Midbrain (tissue), 1 donor: ENCODE data around the gene SOX8.
"Not testable (repeated sequence)": the region's sequence is repeated elsewhere in the genome, so short reads cannot be mapped to it uniquely, and the experiment has no call there.

ENCODE experiments used
- DNase-seq: peaks from one replicate; lab custom pipeline; 2025; lab: John Stamatoyannopoulos, UW

The SOX8 gene

DNA sequence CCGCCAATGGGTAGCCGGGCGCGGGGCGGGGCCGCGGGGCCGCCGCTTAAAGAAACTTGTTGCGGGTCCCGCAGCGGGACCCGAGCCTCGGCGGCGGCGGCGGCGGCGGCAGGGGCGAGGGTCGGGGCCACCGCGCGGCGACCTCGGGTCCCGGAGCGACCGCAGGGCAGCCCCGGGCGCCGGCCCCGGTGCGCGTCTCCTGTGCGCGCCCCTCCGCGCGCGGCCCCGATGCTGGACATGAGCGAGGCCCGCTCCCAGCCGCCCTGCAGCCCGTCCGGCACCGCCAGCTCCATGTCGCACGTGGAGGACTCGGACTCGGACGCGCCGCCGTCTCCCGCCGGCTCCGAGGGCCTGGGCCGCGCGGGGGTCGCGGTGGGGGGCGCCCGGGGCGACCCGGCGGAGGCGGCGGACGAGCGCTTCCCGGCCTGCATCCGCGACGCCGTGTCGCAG is at the start of gene SOX8:
Gene SOX8 (plus strand): TSS at position 76 of the 450 bp plus-strand sequence. CDS start 153 bp downstream, at position 229.
- DNase-seq, result no peak

DNA sequence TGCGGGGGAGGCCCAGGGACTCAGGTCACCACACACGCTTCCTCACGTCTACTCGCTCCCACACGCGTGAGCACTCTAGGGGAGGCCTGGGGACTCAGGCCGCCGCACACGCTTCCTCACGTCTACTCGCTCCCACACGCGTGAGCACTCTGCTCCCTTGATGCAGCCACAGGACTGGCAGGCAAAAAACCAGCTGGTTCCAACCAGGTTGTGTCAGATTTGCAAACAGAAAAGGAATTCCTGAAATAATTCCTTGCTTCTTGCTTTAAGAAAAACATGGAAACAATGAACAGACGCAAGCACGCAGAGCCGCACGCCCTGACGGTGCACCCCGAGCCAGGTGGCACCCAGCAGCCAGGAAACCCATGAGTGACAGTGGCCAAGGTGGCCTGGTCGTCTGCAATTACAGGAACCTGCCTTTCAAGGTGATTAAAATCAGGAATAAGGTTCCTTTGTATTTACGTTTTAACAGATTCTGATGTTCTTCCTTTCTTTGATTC is 48.7 kb upstream of the SOX8 start:
- no peak for DNase-seq

DNA sequence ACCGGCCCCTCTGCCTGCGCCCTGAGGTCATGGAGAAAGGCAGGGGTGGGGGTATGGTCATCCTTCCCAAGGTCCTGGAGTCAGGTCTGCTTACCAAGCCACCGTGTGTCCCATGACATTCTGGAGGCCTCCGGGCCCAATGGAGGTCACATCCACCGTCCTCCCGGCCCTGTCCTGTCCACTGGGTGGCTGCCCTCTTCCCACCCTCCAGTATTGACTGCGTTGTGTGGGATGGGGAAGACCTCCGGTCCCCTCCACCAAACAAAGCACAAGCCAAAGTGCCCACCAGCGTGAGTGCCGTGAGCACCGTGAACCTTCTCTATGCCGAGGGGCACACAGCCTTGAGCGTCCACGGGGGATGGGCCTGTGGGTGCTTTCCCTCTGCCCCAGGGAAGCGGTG is 48.0 kb upstream of the SOX8 start:
- no peak for DNase-seq

DNA sequence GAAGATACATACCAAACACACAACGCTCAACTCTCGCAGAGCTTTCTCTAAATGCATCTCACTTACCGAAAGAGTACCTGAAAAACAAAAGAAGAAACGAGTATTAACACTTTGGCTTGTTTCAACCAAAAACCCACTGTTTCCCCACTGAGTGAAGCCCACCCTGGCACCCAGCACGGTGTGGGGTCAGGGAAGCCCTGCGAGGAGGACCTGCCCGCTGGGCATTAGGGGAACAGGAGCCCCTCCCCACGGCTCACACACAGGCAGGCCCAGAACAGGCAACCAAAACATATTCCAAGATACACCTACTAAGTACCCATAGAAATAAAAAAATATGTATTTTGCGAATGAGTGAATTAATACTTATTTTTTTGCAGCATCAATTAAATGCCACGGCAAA is 47.4 kb upstream of the SOX8 start:
- no peak for DNase-seq

DNA sequence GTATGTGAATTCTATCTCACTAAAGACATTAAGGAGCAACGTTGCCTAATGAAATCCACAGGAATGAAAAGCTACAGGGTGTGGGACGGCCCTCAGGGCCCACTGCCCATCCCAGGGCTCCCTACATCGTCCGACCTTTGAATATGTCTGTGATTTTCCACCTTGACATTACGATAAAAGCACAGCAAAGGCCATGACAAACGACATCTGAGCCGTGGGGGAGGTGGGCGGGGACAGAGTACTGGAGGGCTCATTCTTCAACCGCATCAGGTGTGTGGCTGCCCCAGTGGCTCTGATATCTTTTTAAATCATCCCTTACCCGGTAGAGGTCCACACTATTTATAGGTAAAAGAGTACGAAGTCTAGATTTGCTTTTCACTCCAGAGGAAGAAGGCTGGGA is 45.9 kb upstream of the SOX8 start:
- DNase-seq, result no peak

DNA sequence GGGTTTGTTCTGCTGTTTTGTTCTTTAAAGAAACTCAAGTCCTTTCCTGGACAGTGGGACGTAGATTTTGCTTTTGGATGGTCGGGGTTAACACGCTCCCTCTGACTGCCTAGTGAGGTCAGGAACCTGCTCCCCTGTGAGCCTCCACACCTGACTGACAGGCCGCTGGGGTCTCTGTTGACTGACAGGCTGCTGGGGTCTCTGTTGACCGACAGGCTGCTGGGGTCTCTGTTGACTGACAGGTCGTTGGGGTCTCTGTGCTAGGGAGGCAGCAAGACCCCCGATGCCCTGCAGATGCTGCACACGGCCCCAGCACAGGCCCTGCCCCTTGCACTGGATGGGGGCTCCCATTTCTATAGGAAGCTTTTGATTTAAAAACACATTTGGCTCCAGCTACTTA is 44.3 kb upstream of the SOX8 start:
- DNase-seq, result no peak

DNA sequence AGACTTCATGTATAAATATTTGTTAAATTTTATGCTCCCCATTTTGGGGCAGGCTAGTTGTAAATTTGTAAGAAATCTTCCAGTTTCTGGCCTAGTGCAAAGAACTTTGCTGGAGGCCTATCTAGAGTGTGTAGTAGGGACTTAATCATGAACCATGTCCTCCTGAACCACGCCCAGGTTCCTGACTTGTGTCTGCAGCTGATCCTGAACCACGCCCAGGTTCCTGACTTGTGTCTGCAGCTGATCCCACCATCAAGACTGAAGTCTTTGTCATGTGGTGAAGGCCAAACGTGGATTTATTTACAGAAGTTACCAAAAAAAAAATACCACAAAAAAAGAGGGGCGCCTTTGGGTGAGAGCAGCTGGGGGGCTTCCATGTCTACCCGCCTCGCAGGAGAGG is 43.8 kb upstream of the SOX8 start:
- DNase-seq, result no peak

DNA sequence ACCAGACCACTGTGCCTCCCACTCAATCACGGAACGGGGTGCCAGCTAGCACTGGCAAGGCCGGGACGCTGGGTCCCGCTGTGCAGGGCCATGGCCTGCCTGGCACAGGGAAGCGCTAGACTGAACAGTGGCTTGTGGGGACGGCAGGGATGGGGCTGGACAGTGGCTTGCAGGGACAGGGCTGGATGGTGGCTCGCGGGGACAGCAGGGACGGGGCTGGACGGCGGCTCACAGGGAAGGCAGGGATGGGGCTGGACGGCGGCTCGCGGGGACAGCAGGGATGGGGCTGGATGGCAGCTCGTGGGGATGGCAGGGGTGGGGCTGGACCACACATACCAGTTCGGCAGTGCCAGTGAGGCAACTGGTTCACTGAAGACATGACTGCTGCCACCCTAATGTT is 43.4 kb upstream of the SOX8 start:
- DNase-seq, result no peak

DNA sequence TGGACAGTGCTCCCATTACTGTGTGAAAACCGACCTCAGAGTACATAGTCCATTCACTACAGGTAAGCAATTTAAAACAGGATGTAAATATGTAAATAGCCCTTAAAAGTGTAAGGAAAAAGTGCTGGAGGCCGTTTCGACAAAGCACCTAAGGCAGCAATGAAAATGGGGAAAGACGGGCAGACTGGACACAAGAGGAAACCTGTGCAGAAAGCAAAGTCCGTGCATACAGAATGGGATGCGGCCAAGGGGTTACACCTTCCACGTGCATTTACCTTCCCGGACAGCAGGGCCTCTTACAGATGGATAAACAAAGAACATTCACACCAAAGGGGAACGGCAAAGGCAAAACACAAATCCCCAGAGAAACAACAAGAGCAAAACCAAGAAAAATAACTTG is 42.8 kb upstream of the SOX8 start:
- DNase-seq, result no peak

DNA sequence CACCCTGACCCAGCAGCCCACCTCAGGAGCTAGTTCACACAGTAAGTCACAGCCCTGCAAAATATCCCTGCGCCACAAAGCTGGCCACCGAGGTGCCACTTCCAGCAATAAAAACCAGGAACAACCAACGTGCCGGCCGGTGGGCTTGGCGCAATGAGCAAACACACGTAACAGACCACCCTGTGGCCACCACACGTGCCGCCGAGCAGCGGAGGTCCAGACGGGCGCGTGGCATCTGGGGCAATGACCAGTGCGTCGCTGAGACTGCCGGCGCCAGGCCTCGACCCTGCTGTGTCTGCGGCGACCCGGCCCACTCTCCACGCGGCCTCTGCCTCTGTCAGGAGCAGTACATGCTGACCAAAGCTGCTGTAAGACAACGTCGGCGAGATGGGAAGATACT is 42.3 kb upstream of the SOX8 start:
- DNase-seq, result no peak

DNA sequence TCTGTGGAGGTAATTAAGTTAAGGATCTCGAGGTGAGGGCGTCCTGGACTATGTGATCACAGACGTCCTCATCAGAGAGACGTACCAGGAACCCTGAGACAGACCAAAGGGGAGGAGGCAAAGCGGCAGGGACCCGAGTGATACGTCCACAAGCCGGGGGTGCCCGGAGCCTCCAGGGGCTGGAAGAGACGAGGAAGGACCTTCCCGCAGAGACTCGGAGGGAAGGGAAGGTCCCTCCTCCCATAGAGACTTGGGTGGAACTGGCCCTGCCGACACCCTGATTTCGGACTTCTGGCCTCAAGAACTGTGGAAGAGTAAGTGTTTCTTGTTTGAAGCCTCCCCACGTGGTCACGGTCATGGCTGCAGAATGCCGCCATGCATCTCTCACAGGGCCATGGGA is 41.6 kb upstream of the SOX8 start:
- no peak for DNase-seq

DNA sequence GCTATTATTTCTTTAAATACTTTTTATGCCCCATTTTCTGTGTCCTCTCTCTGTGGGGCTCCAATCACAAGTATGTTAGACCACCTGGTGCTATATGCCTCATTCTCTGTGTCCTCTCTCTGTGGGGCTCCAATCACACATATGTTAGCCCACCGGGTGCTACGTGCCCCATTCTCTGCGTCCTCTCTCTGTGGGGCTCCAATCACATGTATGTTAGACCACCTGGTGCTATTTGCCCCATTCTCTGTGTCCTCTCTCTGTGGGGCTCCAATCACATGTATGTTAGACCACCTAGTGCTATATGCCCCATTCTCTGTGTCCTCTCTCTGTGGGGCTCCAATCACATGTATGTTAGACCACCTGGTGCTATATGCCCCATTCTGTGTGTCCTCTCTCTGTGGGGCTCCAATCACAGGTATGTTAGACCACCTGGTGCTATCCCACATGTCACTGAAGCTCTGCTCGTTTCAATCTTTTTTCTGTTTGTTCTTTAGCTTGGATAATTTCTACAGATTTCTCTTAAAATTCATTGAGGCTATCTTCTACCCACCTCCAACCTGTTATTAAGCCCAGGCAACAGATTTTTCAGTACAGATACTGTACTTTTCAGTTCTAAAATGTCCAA is 39.0 kb upstream of the SOX8 start:
- no peak for DNase-seq

DNA sequence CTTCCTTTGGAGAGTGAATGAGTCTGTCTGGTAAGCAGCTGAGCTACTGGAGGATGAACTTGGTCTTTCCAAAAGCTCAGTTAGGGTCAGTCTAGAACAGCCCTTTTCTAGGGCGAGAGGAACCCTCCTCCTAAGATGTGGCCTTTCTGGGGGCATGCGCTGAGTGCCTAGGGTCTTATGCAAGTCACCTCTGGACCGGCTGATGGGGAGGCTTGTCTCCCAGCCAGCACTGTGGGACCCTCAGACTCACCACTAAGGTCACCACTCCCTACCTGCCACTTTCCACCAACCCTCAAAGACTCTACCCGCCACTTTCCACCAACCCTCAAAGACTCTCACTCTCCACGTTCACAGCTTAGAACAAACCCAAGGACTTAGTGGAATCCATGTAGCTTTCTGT is 37.6 kb upstream of the SOX8 start:
- no peak for DNase-seq

DNA sequence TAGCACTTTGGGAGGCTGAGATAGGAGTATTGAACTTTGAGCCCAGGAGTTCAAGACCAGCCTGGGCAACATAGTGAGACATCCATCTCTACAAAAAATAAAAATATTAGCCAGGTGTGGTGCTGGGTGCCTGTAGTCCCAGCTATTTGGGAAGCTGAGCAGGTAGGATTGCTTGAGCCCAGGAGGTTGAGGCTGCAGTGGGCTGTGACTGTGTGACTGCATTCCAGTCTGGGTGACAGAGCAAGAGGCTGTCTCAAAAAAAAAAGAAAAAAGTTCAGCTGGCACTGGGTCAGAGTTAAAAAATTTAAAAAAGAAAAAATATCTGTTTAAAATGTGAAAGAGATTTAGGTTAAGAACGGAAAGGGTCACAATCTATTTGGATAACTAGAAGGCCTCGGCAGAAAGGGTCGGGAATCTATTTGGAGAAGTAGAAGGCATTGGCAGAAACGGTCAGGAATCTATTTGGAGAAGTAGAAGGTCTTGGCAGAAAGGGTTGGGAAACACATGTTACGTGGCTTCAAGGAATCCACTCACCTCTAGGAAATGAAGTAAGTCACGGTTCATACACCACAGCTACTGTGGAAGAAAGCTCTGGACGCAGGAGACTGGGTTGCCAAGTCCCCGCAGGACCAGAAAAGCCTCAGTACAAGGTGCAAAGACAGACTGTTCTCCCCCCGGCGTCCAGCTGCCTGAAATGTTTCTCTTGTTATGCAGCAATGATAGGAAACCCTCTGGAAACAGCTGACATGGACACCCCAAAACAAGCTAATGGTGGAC is 36.1 kb upstream of the SOX8 start:
- no peak for DNase-seq

DNA sequence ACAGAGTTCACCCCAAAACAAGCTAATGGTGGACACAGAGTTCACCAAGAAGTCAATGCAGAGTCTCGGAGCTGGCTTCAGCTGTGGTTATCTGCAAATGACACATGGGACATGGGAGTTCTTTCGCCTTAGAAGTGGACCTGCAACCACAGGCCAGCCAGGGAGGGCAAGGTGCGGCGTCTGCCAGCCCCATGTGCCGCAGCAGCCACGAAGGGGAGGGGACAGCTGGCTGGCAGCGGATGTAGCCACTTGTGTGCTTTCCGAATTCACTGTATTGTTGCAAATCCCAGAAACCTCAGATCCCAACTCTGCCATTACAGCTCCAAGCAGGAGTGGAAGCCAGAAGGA is 35.5 kb upstream of the SOX8 start:
- DNase-seq, result no peak

DNA sequence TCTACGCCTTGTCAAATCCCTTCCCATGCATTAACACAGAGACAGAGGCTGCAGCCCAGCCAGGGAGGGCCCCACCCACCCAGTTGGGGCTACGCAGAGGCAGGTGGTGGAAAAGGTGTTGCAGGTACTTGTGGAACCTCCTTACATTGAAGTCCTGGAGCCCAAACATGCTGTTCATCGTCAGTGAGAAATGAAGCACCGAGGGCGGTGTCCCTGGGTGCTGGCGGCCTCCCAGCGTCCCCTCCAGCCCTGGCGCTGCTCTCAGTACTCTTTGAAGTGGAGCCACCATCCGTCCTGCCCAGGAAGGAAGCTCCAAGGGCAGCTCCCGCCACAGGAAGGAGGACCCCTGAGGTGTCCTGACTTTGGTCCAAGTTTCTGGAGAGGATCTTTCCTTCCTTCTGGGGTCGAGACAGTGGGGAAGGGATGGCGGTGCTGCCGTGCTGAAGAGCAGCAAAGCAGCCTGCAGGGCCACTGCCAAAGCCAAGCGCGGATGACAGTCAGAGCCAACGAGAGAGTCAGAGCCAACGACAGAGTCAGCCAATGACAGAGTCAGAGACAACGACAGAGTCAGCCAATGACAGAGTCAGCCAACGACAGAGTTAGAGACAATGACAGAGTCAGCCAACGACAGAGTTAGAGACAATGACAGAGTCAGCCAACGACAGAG is 34.2 kb upstream of the SOX8 start:
- no peak for DNase-seq

DNA sequence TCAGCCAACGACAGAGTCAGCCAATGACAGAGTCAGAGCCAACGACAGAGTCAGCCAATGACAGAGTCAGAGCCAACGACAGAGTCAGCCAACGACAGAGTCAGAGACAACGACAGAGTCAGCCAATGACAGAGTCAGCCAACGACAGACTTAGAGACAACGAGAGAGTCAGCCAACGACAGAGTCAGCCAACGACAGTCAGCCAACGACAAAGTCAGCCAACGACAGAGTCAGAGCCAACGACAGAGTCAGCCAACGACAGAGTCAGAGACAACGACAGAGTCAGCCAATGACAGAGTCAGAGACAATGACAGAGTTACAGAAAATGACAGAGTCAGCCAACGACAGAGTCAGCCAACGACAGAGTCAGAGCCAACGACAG is 33.7 kb upstream of the SOX8 start:
- DNase-seq, result not testable (repeated sequence)

DNA sequence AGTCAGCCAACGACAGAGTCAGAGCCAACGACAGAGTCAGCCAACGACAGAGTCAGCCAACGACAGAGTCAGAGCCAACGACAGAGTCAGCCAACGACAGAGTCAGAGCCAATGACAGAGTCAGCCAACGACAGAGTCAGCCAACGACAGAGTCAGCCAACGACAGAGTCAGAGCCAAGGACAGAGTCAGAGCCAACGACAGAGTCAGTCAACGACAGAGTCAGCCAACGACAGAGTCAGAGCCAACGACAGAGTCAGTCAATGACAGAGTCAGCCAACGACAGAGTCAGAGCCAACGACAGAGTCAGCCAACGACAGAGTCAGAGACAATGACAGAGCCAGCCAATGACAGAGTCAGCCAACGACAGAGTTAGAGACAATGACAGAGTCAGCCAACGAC is 32.8 kb upstream of the SOX8 start:
- DNase-seq, result not testable (repeated sequence)

DNA sequence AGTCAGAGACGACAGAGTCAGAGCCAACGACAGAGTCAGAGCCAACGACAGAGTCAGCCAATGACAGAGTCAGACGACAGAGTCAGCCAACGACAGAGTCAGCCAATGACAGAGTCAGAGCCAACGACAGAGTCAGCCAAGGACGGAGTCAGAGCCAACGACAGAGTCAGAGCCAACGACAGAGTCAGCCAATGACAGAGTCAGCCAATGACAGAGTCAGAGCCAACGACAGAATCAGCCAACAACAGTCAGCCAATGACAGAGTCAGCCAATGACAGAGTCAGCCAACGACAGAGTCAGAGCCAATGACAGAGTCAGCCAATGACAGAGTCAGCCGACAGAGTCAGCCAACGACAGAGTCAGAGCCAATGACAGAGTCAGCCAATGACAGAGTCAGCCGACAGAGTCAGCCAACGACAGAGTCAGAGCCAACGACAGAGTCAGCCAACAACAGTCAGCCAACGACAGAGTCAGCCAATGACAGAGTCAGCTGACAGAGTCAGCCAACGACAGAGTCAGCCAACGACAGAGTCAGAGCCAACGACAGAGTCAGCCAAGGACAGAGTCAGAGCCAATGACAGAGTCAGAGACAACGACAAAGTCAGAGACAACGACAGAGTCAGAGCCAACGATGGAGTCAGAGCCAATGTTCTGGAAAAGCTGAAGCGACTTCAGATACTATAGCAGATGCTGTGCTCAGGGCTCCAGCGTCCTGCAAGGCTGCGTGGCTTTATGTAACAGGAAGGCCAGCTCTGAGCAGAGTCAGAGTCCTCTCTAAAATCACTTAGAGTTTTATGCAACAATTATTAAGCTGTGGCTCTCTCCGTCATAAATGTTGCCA is 30.6 kb upstream of the SOX8 start:
- not testable (repeated sequence) for DNase-seq

DNA sequence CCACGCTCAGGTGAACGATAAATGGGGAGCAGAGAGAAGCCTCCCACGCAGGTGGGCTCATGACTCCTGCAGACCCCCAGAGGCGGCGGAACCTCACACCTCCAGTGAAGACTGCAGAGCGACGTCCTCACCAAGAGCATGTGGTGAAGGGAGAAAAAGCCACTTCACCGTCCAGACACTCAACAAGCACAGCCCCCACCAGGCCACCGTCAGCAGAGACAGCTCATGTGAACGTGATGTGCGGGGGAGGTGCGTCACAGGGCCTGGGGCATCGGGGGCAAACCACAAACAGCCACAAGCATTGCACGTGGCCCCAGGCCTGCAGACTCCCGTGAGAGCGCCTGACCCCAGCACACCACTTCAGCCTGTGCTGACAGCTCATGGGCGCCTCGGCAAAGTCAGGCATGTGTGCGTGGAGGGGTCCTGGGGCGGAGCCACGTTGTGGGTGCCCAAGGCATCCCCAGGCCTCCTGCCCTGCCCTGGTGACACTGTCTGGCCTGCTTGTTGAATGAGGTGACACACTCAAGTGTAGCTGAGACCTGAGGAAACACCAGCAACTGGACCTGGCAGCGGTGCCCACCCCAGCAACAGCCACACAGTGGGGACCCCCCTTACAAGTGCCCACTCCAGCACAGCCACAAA is 29.8 kb upstream of the SOX8 start:
- no peak for DNase-seq

DNA sequence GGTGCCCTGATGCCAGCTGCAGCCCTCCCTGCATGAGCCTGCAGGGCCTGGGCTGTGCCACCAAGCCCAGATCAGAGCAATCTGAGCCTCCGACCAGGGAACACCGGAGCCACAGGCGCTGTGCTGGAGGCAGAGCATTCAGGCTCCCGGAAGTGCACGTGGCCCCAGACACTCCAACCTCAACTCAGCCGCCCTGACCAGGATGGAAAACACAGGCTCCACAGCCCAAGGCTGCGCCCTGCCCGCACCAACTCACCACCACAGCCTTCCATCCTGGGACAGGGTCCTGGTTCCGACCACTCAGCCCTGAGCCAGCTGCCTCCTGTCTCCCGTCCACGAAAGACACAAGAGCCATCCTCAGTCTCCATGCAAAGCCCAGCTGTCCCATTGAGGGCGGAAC is 29.2 kb upstream of the SOX8 start:
- DNase-seq, result no peak

DNA sequence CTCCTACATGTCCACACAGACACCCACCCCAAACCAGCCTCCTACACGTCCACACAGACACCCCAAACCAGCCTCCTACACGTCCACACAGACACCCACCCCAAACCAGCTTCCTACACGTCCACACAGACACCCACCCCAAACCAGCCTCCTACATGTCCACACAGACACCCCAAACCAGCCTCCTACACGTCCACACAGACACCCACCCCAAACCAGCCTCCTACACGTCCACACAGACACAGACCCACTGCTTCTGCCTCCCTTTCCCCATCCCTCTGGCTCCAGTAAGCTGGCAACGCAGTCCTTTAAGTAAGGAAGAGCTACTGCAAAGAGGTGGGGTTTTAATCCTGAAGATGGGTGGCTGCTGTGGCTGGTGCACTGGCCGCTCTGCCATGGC is 27.8 kb upstream of the SOX8 start:
- not testable (repeated sequence) for DNase-seq
